C1 segment of cervical spinal cord (tissue), 14 donors: ENCODE results near the gene ATP5MC3.
"Not testable (repeated sequence)": the region's sequence is repeated elsewhere in the genome, so short reads cannot be mapped to it uniquely, and the experiment has no call there.

Source experiments
- DNase-seq, 14 donors: peaks; one replicate each; lab custom pipeline; 2025; lab: John Stamatoyannopoulos, UW

Gene ATP5MC3

GRCh38 chr2:175181104-175181876 is at the start of gene ATP5MC3:
ATP5MC3 (minus strand) TSS chr2:175181710; CDS start chr2:175181393, 317 bp downstream.
- peak; percentile 60 to 95 (median 88) for DNase-seq

GRCh38 chr2:175228601-175229000 is 47.1 kb upstream of the ATP5MC3 start:
- not testable (repeated sequence) for DNase-seq

- DNase-seq: no peak
These were observed 46.7 kb upstream of the ATP5MC3 start for GRCh38 chr2:175228179-175228578.

DNA sequence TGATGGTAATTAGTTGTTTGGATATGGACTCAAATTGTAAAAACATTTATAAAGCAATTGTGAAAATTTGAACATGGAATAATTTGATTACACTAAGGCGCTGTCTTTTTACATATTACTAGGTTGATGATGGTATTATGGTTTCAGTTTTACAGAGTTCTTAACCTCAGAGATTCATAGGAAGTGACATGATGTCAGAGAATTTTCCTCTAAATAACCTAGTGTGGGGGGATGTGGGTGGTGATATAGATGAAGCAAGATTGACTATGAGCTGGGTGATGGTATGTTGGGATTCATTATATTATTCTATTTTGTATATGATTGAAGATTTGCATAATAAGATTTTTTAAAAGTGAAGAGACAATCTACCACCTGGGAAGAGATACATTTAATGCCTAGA is 45.9 kb upstream of the ATP5MC3 start:
- no peak for DNase-seq

DNA sequence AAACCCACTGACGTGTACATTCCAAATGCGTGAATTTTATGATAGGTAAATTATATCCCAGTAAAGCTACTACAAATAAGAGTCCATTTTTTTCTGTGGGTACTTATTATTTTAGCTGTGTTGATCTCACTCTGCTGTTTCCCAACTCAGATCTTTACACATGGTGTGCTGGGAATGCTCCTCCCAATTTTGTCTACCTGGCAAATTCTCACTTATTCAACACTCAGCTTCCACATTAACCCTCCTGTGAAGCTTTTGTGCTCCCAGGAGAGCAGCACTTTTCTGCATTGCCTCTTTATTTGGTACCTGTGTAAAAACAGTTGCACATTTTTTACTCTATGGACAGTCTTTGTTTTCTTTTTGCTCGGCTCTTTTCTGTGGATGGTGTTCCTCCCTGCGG is 38.6 kb upstream of the ATP5MC3 start:
- DNase-seq: no peak

GRCh38 chr2:175218551-175218950 is 37.0 kb upstream of the ATP5MC3 start:
- no peak for DNase-seq

DNA sequence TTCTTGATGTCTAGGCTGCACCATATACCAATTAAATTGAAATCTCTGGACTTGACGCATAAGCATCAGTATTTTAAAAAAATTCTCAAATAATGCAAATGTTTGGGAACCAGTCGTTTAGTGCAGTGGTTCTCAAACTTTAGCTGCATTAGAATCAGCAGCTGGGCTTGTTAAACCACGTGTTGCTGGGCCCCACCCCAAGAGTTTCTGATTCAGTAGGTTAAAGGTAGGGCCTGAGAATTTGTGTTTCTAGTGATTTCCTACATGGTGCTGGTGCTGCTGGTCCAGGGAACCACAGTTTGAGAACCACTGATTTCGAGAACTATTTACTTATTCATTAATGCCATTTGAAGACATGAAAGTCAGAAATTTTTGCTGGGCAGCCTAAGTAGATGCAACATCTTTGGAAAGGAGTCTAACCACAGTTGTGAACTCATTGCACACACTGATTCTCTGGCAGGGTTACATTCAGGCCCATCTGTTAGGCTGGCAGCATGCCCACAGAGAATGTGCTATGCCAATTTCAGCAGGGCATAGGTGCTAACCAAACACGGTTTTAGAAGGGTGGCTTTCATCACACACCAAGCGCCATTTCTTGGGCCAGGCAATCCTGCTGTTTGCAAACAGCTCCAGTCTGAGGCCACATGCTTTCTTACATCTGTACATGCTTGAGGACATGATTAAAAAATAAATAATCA is 26.4 kb upstream of the ATP5MC3 start:
- DNase-seq: peak in 5 of 14 donors; percentile 0 to 96 (median 14)

GRCh38 chr2:175206866-175207265 is 25.4 kb upstream of the ATP5MC3 start:
- peak in 1 of 14 donors; percentile 50 for DNase-seq

DNA sequence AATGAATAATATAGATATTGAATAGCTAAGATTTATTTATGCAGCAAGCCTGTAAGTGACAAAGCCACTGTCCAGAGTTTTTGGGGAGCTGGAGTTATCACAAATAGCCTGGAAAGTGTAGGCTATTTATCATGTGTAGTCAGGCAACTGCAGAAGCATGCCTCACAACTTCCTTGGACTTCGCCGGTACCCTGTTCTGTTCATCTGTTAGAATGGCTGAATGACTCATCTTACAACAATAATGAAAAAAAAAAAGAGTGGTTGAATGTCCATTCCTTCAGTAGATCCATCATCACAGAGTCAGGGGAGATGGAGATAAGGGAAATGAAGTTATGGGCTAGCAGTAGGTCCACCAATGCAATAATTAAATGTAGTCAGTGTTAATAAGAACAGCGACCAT is 24.0 kb upstream of the ATP5MC3 start:
- no peak for DNase-seq

DNA sequence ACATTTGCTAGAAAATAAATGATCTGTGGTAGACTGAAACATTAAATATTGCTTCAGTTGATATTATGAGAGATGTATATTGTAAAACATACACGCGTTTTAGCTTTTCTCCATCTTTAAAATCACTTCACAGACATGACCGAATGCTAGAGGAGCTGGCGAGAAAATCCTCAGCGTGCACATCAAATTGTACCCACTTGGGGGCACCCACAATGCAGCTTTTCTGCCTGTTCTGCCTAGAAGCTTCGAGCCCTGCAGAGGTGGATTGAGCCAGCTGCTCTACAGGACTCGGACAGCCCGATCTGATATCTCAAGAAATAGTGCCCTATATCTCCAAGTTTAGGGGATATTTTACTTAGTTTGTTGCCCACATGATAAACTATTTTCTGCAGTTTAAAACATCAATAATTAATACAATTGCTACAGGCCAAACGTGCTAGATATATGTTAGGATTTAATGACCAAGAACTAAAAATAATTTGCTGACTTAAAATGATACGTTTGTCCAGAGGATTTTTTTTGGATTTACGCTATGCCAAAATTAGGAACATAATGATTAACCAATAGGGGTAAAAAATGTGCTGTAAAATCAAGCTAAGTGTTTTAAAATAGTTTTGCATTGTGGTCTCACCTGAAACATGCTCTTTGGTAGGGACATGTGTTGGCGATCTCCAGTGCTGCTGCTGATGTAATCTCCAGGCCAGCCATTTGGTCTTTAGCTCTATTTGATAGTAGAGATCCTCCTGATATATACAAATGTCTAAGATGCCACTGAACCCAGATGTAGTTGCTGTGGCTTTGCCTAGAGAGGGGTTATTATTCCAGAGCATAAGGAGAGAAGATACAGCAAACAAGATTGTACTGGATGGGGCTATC is 22.3 kb upstream of the ATP5MC3 start:
- peak in 8 of 14 donors; percentile 0 to 47 (median 6) for DNase-seq

- no peak for DNase-seq
These were observed 13.5 kb upstream of the ATP5MC3 start for GRCh38 chr2:175195012-175195411.

GRCh38 chr2:175188761-175189160 is 7.3 kb upstream of the ATP5MC3 start:
- DNase-seq: no peak

GRCh38 chr2:175187378-175187777 is 5.9 kb upstream of the ATP5MC3 start:
- no peak for DNase-seq

- DNase-seq: no peak
These were observed 2.2 kb upstream of the ATP5MC3 start for GRCh38 chr2:175183674-175184073.

- peak in 1 of 14 donors; percentile 26 for DNase-seq
These were observed 383 bp upstream of the ATP5MC3 start for GRCh38 chr2:175181877-175182308.

DNA sequence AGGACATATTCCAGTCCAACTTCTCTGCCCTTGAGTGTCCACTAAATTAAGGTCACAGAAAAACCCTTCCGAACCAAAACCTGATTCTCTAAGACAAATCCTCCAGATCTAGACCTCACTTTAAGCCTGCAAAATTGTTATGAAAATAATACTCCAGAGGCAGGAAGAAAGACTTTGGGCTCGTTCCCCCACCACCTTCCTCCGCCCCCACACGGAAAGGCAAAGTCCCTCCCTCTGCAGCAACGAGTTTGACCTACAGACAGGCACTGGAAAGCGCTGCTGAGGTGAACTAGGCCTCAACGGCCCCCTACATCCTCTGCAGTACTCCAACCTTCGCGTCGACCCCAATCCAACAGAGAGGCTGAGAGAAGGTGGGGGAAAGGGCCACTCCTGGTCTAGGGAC is 808 bp downstream of the ATP5MC3 start:
- peak in 4 of 14 donors; percentile 23 to 56 (median 33) for DNase-seq

DNA sequence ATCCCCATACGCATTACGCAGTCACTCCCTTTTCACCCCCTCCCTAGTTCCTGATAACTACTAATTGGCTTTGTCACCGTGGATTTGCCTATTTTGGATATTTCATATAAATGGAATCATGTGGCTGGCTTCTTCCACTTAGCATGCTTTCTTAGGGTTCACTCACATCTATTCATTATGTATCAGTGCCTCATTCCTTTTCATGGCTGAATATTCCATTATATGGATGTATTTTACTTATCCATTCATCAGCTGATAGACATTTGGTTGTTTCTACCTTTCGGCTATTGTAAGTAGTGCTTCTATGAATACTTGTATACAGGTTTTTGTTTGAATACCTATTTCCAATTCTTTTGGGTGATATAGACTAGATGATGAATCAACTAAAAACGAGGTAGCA is 4.9 kb downstream of the ATP5MC3 start:
- DNase-seq: no peak

DNA sequence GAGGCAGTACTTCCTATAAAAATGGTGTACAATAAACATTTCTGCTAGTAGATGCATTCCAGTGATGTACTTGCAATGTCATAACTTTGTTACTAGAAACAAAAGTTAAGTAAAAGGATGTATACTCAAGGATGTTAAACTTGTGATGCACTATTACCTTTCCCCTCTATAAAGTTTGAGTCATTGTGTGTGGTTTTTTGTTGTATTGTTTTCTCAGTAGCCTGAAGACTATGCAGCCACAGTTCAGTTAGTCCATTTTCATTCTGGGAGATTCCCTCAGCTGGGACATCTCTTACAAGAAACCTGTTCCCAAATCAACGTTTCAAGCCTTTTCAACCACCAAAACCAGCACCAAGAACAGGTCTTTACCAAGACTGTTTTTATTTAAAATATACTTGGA is 5.6 kb downstream of the ATP5MC3 start:
- DNase-seq: no peak

- DNase-seq: no peak
These were observed 6.2 kb downstream of the ATP5MC3 start for GRCh38 chr2:175175320-175175719.

DNA sequence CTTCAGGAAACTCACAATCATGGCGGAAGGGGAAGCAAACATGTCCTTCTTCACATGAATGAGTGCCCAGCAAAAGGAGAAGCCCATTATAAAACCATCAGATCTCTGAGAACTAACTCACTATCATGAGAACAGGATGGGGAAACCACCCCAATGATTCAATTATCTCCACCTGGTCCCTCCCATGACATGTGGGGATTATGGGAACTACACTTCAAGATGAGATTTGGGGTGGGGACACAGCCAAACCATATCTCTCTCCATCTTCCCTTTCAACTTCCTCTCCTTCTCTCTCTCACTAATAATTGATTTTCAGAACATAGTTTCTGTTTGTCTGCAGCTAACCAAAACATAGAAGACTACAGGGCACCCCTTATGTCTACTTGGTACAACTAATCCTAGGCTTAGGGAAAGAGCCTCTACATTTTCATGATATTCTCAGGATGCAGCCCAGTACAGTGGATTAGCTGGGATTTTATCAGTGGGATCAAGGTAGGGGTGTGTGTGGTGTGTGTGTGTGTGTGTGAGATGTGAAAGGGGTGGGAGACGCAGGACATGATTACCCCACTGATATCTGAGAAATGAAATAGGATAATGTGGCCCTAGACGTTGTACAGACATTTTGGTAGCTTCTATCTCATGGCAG is 10.7 kb downstream of the ATP5MC3 start:
- DNase-seq: no peak

DNA sequence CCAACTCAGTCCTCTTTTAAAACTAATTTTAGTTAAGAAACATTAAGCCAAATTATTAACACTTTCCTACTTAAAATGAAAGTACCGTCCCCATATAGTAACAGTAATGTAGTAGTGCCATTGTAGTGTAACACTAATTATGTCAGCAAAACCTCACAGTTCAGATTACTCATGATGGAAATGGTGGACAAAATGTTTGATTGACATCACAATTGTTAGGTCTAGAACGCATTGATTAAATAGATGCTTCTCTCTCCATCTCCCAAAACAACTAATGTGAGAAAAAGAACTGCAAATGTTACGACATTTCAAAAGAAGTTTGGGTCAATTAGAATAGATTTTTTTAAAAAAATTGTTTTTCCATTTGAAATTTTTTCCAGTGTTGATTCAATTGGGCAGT is 12.3 kb downstream of the ATP5MC3 start:
- DNase-seq: no peak
